GM10248 (cell line): ENCODE results near the gene PDE11A.

Experiments
- CTCF ChIA-PET: fragments of 300-600 bp; sonication (Branson Sonifier 250); formaldehyde crosslinking; extraction: SDS; loops from one replicate; lab custom pipeline; 2021; ENCODE audit warnings: antibody characterized with exemption; lab: Yijun Ruan, JAX
- POLR2A ChIA-PET: fragments of 350-650 bp; sonication (Branson Sonifier 250); formaldehyde crosslinking; extraction: SDS; loops from one replicate; lab custom pipeline; 2020; ENCODE audit warnings: antibody characterized with exemption; lab: Yijun Ruan, JAX
- DNase-seq: peaks from one replicate; pipeline ENCODE4 v3.0.0; 2012; ENCODE audit errors: extremely low spot score
- CTCF ChIP-seq: IDR thresholded peaks from 2 replicates; pipeline ENCODE4 v1.5.1; 2012; ENCODE audit warnings: mild to moderate bottlenecking, low read depth; ENCODE audit errors: extremely low read depth, missing control alignments, control extremely low read depth

PDE11A gene

GRCh38 chr2:177673602-177674595, 398.7 kb downstream of the PDE11A start:
- no peak for TF ChIP-seq CTCF
- DNase-seq = no peak
- POLR2A ChIA-PET = no interaction called here
- CTCF ChIA-PET = interaction anchor here (1.5 kb wide), 1 partner anchor 329 kb away, joined by 3 read pairs; no protein-coding TSS in a partner anchor

GRCh38 chr2:177671662-177672061, 400.9 kb downstream of the PDE11A start:
- CTCF ChIA-PET = interaction anchor here (1.1 to 3.6 kb wide), 3 partner anchors 10 to 16 kb away, joined by 3 to 16 read pairs (median 3); no protein-coding TSS in a partner anchor
- POLR2A ChIA-PET = no interaction called here
- TF ChIP-seq CTCF = no peak

DNA sequence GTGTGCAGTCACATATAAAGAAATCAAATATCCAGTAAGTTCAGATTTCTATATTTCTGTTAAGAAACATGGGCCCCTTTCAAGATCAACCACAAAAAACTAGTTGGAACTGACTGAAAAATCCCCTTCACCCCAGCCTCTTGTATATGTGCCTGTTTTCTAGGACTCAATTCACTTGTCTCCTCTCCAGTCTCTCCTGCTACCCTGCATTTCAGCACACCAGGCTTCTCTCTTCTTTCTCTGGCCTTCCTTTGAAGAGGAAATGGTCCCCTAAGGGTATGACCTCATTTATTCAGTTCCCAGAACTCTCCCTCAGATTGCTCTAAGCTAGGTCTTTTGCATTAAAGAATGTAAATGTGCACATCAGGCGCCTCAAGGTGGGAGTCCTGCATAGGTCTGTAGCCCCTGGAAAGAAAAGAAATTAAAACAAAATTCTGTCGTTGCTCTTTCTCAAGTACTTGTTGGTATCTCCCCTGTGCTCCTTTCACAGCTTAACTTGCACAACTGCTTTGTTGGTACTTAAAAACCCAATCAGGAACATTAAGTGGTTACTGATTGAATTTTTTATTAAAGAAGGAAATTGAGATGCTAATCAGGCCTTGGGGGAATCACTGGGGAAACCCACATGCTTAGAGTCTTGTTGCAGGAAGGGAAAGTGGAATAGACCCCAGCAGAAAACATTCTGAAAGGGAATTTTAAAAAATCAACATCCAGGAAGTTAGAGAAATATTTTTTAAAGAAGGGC, 401.6 kb downstream of the PDE11A start:
- CTCF ChIA-PET = interaction anchor here (0.8 to 3.6 kb wide), 4 partner anchors 10 to 15 kb away, joined by 3 to 16 read pairs (median 3); no protein-coding TSS in a partner anchor

More at GRCh38 chr2:177671662-177672061, 400.9 kb downstream of the PDE11A start:
- DNase-seq = no peak

DNA sequence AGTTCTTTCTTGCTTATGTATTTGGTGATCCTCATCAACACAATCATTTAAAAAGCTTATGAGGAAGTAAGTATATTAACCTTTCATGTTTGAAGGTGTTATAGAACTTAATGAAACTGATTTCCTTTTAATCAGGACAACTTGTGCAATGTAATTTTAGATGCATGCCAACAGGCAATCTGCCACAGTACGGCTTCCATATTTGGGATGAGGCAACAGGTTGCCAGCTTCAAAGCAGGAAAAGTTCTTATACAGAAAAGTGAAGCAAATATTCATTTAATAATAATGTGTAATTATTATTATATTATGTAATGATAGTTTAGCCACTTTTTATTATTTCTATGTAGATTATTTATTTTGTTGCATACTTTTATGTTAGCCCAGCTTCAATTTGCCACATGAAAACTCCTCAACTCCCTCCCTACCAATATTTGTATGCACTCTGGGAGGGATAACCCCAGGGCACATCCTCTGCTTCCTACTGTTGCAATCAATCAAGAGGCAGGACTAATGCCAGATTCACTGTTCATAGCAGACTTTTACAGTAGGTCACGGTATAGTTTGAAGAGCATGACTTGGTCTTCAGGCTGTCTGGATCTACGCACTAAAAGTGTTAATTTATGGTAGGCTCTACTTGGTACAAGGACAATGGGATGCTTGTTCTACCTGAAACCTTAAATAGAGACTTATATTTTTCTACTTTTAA, 402.8 kb downstream of the PDE11A start:
- CTCF ChIA-PET = interaction anchor here (0.8 to 3.6 kb wide), 6 partner anchors 9 to 521 kb away, joined by 3 to 16 read pairs (median 5); no protein-coding TSS in a partner anchor
- no peak for DNase-seq
- POLR2A ChIA-PET = no interaction called here
- TF ChIP-seq CTCF = no peak

More for the DNA sequence above, 401.6 kb downstream of the PDE11A start:
- POLR2A ChIA-PET = no interaction called here
- TF ChIP-seq CTCF = no peak
- peak; percentile 8 for DNase-seq

- DNase-seq = no peak
- ChIA-PET POLR2A (no interaction called here), CTCF (interaction anchor here (0.8 to 1.9 kb wide), 5 partner anchors 12 to 521 kb away, joined by 3 to 6 read pairs (median 5); no protein-coding TSS in a partner anchor)
- no peak for TF ChIP-seq CTCF
These were observed 403.4 kb downstream of the PDE11A start for GRCh38 chr2:177669201-177669600.
